ENCODE data around the gene RERE.

The RERE gene

GRCh38 chr1:8663090-8663802, 154.2 kb downstream of the RERE start:
- no peaks in the 10 kb centered on the region for H3K27me3 ChIP-seq (ENCODE audit: control insufficient read depth, low read length)
- no peak for TF ChIP-seq CTCF (IDR thresholded peaks at IDR 0.05; ENCODE audit: low read depth, low read length, poor library complexity, severe bottlenecking)
- TF ChIP-seq EZH2phosphoT487 (IDR thresholded peaks at IDR 0.05; ENCODE audit: borderline replicate concordance, low read length): no peak
- H3K4me1 ChIP-seq (ENCODE audit: control insufficient read depth, low read length): peaks cover 99% of the 10 kb centered on the region
- H3K27ac ChIP-seq (ENCODE audit: low read depth, low read length): no peak overlapping the region
- H4K20me1 ChIP-seq (ENCODE audit: control insufficient read depth, insufficient read depth, low read depth, low read length): peaks cover 15% of the 10 kb centered on the region
- H3K9me2 ChIP-seq (replicated peaks; ENCODE audit: control insufficient read depth, low read length): no peaks in the 10 kb centered on the region
- peaks cover 98% of the 10 kb centered on the region for H3K79me2 ChIP-seq (ENCODE audit: control insufficient read depth, low read length)
- peak overlapping the region; percentile 73 for H3K4me2 ChIP-seq (ENCODE audit: low read length)
- H3K4me3 ChIP-seq (ENCODE audit: low read length): no peak overlapping the region
- no peaks in the 10 kb centered on the region for H3K36me3 ChIP-seq (ENCODE audit: control insufficient read depth, low read length)
- peaks cover 10% of the 10 kb centered on the region for H3F3A ChIP-seq (ENCODE audit: control insufficient read depth, insufficient read depth)
- no peaks in the 10 kb centered on the region for H3K9me3 ChIP-seq (ENCODE audit: control insufficient read depth, insufficient read depth, low read length)

DNA sequence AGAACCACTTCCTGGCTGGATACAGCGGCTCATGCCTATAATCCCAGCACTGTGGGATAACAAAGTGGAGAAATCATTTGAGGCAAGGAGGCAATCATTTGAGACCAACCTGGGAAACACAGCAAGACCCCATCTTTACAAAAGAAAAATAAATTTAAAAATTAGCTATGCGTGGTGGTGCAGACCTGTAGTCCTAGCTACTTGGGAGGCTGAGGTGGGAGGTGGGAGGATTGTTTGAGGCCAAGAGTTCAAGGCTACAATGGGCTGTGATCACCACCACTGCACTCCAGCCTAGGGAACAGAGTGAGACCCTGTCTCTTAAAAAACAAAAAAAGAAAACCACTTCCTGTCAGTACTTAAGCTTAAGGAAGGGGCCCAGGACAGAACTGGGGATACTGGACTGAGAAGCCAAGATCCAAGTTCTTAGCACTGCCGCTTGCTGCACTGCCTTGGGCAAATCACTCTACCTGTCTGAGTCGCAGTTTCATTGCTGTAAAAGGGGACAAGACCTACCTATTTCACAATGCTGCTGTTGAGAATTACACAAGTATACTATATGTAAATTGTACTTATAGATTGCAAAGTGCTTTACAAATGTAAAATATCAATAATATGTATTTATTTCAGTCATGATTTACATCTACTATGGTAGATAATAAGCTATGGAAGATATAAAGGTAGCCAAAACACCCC, 154.9 kb downstream of the RERE start:
- Histone ChIP-seq H3K4me2 (ENCODE audit: low read length) (peak overlapping the region; percentile 73), H3K4me1 (ENCODE audit: control insufficient read depth, low read length) (peaks cover 94% of the 10 kb centered on the region), H3K9me2 (replicated peaks; ENCODE audit: control insufficient read depth, low read length) (no peaks in the 10 kb centered on the region), H3K9me3 (ENCODE audit: control insufficient read depth, insufficient read depth, low read length) (no peaks in the 10 kb centered on the region), H3K79me2 (ENCODE audit: control insufficient read depth, low read length) (peaks cover 97% of the 10 kb centered on the region), H4K20me1 (ENCODE audit: control insufficient read depth, insufficient read depth, low read depth, low read length) (peaks cover 15% of the 10 kb centered on the region), H3K36me3 (ENCODE audit: control insufficient read depth, low read length) (no peaks in the 10 kb centered on the region), H3F3A (ENCODE audit: control insufficient read depth, insufficient read depth) (peaks cover 10% of the 10 kb centered on the region), H3K4me3 (ENCODE audit: low read length) (peak overlapping the region; percentile 53), H3K27ac (ENCODE audit: low read depth, low read length) (peak overlapping the region; percentile 69), H3K27me3 (ENCODE audit: control insufficient read depth, low read length) (no peaks in the 10 kb centered on the region)
- TF ChIP-seq CTCF (IDR thresholded peaks at IDR 0.05; ENCODE audit: low read depth, low read length, poor library complexity, severe bottlenecking) (no peak), EZH2phosphoT487 (IDR thresholded peaks at IDR 0.05; ENCODE audit: borderline replicate concordance, low read length) (no peak)

- Histone ChIP-seq H3K79me2 (ENCODE audit: control insufficient read depth, low read length) (peaks cover 89% of the 10 kb centered on the region), H3F3A (ENCODE audit: control insufficient read depth, insufficient read depth) (peaks cover 10% of the 10 kb centered on the region), H3K9me2 (replicated peaks; ENCODE audit: control insufficient read depth, low read length) (no peaks in the 10 kb centered on the region), H3K4me3 (ENCODE audit: low read length) (peak overlapping the region; percentile 53), H3K27ac (ENCODE audit: low read depth, low read length) (peak overlapping the region; percentile 69), H3K36me3 (ENCODE audit: control insufficient read depth, low read length) (no peaks in the 10 kb centered on the region), H3K9me3 (ENCODE audit: control insufficient read depth, insufficient read depth, low read length) (no peaks in the 10 kb centered on the region), H4K20me1 (ENCODE audit: control insufficient read depth, insufficient read depth, low read depth, low read length) (peaks cover 12% of the 10 kb centered on the region), H3K27me3 (ENCODE audit: control insufficient read depth, low read length) (no peaks in the 10 kb centered on the region), H3K4me1 (ENCODE audit: control insufficient read depth, low read length) (peaks cover 84% of the 10 kb centered on the region), H3K4me2 (ENCODE audit: low read length) (peak overlapping the region; percentile 73)
- TF ChIP-seq CTCF (IDR thresholded peaks at IDR 0.05; ENCODE audit: low read depth, low read length, poor library complexity, severe bottlenecking) (no peak), EZH2phosphoT487 (IDR thresholded peaks at IDR 0.05; ENCODE audit: borderline replicate concordance, low read length) (no peak)
Measured at GRCh38 chr1:8661185-8662110, 156.0 kb downstream of the RERE start.
